Measurements from ENCODE around the gene SPATA33.
"Not testable (repeated sequence)": the region's sequence is repeated elsewhere in the genome, so short reads cannot be mapped to it uniquely, and the experiment has no call there.

DNA sequence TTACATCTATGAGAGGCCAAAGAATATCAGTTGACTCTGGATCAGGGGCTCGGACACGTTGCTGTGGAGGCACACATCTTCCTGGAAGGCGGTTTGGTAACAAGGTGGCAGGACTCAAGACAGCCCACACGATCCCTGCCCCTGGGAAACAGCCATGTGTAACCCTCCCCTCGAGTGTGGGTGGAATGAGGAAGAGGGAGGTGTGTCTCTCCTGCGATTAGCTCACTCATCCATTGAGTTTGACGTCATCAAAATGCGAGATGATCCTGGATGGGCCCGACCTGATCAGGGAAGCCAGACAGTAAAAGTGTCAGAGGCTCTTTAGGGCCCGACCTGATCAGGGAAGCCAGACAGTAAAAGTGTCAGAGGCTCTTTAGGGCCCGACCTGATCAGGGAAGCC, 6.6 kb downstream of the SPATA33 start:
- not testable (repeated sequence) for TF ChIP-seq POLR2AphosphoS2 (IDR thresholded peaks at IDR 0.05; ENCODE audit: low read depth, low read length); ZSCAN29 (IDR thresholded peaks at IDR 0.05); CTCF (IDR thresholded peaks at IDR 0.05 in 2 of 3, conservative IDR thresholded peaks at IDR 0.05 in 1 of 3; ENCODE audit: control insufficient read depth in 2 of 3, extremely low read depth in 1 of 3, insufficient read depth in 1 of 3, low read depth in 3 of 3, low read length in 3 of 3); TAF1 (IDR thresholded peaks at IDR 0.05; ENCODE audit: borderline replicate concordance, low read depth, low read length); JUNB (IDR thresholded peaks at IDR 0.05); SMARCA5 (IDR thresholded peaks at IDR 0.05); SIX5 (IDR thresholded peaks at IDR 0.05; ENCODE audit: low read depth, low read length, severe bottlenecking)

Measured in GM12878 (cell line).